Suprapubic skin (tissue), 4 donors: ENCODE results near the gene GRIK3.

Experiments used
- POLR2A ChIP-seq, 2 donors: fragments of 450-650 bp; IDR thresholded peaks; one replicate each; pipeline ENCODE4 v1.6.1; 2017; ENCODE audit warnings: antibody characterized with exemption in 2 of 2, mild to moderate bottlenecking in 2 of 2, moderate library complexity in 2 of 2
- POLR2AphosphoS5 ChIP-seq, 3 donors: sonication (generic); formaldehyde crosslinking; IDR thresholded peaks; one replicate each; pipeline ENCODE4 v1.6.1; 2017; ENCODE audit warnings: antibody characterized with exemption in 3 of 3
- TF ChIP-seq, protein P1 (sequence below), 2 donors: fragments of 200-600 bp in 1 of 2; fragments of 450-650 bp in 1 of 2; sonication (generic) in 1 of 2; IDR thresholded peaks; one replicate each; pipeline ENCODE4 v1.5.1; 2016 to 2019; ENCODE audit warnings: antibody characterized with exemption in 2 of 2, mild to moderate bottlenecking in 1 of 2, moderate library complexity in 1 of 2

DNA sequence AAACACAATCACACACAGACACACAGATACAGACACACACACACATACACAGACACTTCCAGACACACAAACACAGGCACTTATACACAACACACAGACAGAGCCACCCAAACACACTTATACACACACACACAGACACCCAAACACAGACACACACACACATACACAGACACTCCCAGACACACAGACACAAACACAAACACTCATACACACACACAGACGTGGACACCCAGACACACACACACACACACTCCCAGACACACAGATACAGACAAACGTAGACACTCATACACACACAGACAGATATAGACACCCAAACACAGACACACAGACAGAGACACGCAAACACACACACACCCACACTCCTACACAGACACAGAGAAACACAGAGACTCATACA lies 272.1 kb downstream of the GRIK3 start:
- TF ChIP-seq POLR2A (IDR thresholded peaks at IDR 0.05): no peak
- TF ChIP-seq POLR2AphosphoS5 (IDR thresholded peaks at IDR 0.05): no peak
- TF ChIP-seq, protein P1, sequence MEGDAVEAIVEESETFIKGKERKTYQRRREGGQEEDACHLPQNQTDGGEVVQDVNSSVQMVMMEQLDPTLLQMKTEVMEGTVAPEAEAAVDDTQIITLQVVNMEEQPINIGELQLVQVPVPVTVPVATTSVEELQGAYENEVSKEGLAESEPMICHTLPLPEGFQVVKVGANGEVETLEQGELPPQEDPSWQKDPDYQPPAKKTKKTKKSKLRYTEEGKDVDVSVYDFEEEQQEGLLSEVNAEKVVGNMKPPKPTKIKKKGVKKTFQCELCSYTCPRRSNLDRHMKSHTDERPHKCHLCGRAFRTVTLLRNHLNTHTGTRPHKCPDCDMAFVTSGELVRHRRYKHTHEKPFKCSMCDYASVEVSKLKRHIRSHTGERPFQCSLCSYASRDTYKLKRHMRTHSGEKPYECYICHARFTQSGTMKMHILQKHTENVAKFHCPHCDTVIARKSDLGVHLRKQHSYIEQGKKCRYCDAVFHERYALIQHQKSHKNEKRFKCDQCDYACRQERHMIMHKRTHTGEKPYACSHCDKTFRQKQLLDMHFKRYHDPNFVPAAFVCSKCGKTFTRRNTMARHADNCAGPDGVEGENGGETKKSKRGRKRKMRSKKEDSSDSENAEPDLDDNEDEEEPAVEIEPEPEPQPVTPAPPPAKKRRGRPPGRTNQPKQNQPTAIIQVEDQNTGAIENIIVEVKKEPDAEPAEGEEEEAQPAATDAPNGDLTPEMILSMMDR (IDR thresholded peaks at IDR 0.05): no peak
